ENCODE results near the gene STK40.

STK40 gene

DNA sequence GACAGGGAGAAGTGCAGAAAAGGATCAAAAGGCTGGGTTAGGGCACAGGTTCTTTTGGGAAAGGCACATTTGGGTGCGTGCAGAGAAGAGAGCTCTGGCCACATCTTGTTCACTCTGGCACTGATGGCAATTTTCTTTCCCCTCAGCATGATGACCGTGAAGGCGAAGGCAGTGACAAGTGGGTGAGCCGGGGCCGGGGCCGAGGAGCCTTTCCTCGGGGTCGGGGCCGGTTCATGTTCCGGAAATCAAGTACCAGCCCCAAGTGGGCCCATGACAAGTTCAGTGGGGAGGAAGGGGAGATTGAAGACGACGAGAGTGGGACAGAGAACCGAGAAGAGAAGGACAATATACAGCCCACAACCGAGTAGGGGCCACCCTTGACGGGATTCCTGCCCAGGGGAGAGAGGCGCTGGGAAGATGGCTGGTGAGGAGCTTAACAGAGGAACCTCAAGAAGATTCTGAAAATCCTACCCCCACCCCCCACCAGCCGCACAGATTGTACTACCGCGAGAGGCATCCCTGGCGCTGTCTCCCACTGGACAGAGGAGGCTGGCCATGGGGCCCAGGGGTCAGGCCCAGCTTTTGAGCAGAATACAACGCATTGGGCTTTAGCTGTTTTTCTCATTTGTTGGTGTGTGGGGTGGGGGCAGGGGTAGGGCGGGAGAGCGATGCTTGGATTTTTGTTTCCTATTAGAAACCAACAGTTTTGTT lies 81.9 kb downstream of the STK40 start:
- no peak overlapping the region for H2AFZ ChIP-seq (ENCODE audit: low read length)
- no peak overlapping the region for H3K9ac ChIP-seq (ENCODE audit: low read length)
- H3K27me3 ChIP-seq (replicated peaks; ENCODE audit: insufficient read depth, low read length): no peaks in the 10 kb centered on the region
- no peak overlapping the region for H3K4me3 ChIP-seq (ENCODE audit: low read length)
- H3K9me2 ChIP-seq (replicated peaks; ENCODE audit: insufficient read depth, low read length): no peaks in the 10 kb centered on the region
- no peak for DNase-seq
- peaks cover 17% of the 10 kb centered on the region for H3K36me3 ChIP-seq (replicated peaks; ENCODE audit: insufficient read depth, low read length)
- no peak overlapping the region for H3K27ac ChIP-seq (ENCODE audit: low read length)
- H4K20me1 ChIP-seq (ENCODE audit: insufficient read depth, low read length): no peaks in the 10 kb centered on the region
- no peak overlapping the region for H3K4me2 ChIP-seq (ENCODE audit: low read depth, low read length)
- no peak for TF ChIP-seq EZH2 (optimal IDR thresholded peaks at IDR 0.05; ENCODE audit: low read depth, low read length)
- TF ChIP-seq EZH2phosphoT487 (IDR thresholded peaks at IDR 0.05; ENCODE audit: low read length): no peak
- TF ChIP-seq, protein P1, sequence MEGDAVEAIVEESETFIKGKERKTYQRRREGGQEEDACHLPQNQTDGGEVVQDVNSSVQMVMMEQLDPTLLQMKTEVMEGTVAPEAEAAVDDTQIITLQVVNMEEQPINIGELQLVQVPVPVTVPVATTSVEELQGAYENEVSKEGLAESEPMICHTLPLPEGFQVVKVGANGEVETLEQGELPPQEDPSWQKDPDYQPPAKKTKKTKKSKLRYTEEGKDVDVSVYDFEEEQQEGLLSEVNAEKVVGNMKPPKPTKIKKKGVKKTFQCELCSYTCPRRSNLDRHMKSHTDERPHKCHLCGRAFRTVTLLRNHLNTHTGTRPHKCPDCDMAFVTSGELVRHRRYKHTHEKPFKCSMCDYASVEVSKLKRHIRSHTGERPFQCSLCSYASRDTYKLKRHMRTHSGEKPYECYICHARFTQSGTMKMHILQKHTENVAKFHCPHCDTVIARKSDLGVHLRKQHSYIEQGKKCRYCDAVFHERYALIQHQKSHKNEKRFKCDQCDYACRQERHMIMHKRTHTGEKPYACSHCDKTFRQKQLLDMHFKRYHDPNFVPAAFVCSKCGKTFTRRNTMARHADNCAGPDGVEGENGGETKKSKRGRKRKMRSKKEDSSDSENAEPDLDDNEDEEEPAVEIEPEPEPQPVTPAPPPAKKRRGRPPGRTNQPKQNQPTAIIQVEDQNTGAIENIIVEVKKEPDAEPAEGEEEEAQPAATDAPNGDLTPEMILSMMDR (IDR thresholded peaks at IDR 0.05; ENCODE audit: low read length): no peak
- H3K9me3 ChIP-seq (replicated peaks; ENCODE audit: insufficient read depth, low read length): no peaks in the 10 kb centered on the region
- no peaks in the 10 kb centered on the region for H3K79me2 ChIP-seq (ENCODE audit: low read length)
- H3K4me1 ChIP-seq (ENCODE audit: low read length): no peaks in the 10 kb centered on the region
- H3F3A ChIP-seq (ENCODE audit: insufficient read depth, low read length): no peaks in the 10 kb centered on the region; the same call in 1 of the 2 replicates

DNA sequence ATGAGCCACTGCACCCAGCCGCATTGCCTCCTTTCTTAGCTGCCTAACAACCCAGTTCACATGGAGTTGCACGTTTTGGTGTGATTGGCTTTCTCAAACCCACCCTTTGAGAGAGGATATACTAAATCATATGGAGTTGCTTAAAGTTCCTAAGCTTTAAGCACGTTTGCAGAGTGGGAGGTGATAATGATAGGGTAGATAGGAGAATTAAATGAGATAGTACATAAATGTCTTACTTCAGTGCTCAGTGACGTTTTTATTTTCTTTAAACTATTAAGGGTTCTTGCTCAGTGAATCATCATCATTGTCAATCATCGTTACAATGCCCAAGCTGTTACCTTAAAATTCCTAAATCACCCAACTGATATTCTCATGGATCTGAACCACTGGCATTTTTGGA lies 82.5 kb downstream of the STK40 start:
- H3F3A ChIP-seq (ENCODE audit: insufficient read depth, low read length): no peaks in the 10 kb centered on the region; the same call in 1 of the 2 replicates
- no peak for TF ChIP-seq EZH2 (optimal IDR thresholded peaks at IDR 0.05; ENCODE audit: low read depth, low read length)
- TF ChIP-seq EZH2phosphoT487 (IDR thresholded peaks at IDR 0.05; ENCODE audit: low read length): no peak
- TF ChIP-seq, protein P1 (IDR thresholded peaks at IDR 0.05; ENCODE audit: low read length): no peak
- H3K36me3 ChIP-seq (replicated peaks; ENCODE audit: insufficient read depth, low read length): peaks cover 17% of the 10 kb centered on the region
- DNase-seq: no peak
- no peak overlapping the region for H3K9ac ChIP-seq (ENCODE audit: low read length)
- H3K79me2 ChIP-seq (ENCODE audit: low read length): no peaks in the 10 kb centered on the region
- H4K20me1 ChIP-seq (ENCODE audit: insufficient read depth, low read length): no peaks in the 10 kb centered on the region
- H3K27me3 ChIP-seq (replicated peaks; ENCODE audit: insufficient read depth, low read length): no peaks in the 10 kb centered on the region
- no peak overlapping the region for H2AFZ ChIP-seq (ENCODE audit: low read length)
- no peak overlapping the region for H3K4me3 ChIP-seq (ENCODE audit: low read length)
- no peak overlapping the region for H3K4me2 ChIP-seq (ENCODE audit: low read depth, low read length)
- H3K27ac ChIP-seq (ENCODE audit: low read length): no peak overlapping the region
- H3K9me3 ChIP-seq (replicated peaks; ENCODE audit: insufficient read depth, low read length): no peaks in the 10 kb centered on the region
- no peaks in the 10 kb centered on the region for H3K9me2 ChIP-seq (replicated peaks; ENCODE audit: insufficient read depth, low read length)
- no peaks in the 10 kb centered on the region for H3K4me1 ChIP-seq (ENCODE audit: low read length)

DNA sequence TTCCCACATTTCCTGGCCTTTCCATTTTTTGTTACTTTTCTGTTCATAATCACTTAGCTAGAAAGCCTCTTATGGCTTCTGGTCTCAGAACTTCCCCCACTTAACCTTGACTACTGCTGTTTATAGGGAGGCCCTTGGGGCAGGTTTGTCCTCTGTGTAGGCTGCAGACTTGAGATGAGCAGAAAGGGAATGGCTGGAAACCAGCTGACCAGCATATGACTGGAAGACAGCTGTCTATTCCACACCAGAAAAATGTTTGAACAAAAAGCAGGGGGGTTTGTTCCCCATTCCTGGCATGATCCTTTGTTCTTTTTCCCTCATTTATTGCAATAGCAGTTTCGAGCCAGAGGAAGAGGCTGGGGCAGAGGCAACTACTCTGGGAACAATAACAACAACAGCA lies 84.5 kb downstream of the STK40 start:
- Histone ChIP-seq H3K9me2 (replicated peaks; ENCODE audit: insufficient read depth, low read length) (no peaks in the 10 kb centered on the region), H3K4me2 (ENCODE audit: low read depth, low read length) (no peak overlapping the region), H3K9ac (ENCODE audit: low read length) (no peak overlapping the region), H3K4me3 (ENCODE audit: low read length) (no peak overlapping the region), H3K9me3 (replicated peaks; ENCODE audit: insufficient read depth, low read length) (no peaks in the 10 kb centered on the region), H3K27ac (ENCODE audit: low read length) (no peak overlapping the region), H3K4me1 (ENCODE audit: low read length) (no peaks in the 10 kb centered on the region), H3K79me2 (ENCODE audit: low read length) (no peaks in the 10 kb centered on the region), H3K36me3 (replicated peaks; ENCODE audit: insufficient read depth, low read length) (peaks cover 17% of the 10 kb centered on the region), H3F3A (ENCODE audit: insufficient read depth, low read length) (no peaks in the 10 kb centered on the region; the same call in 1 of the 2 replicates), H3K27me3 (replicated peaks; ENCODE audit: insufficient read depth, low read length) (no peaks in the 10 kb centered on the region), H2AFZ (ENCODE audit: low read length) (no peak overlapping the region), H4K20me1 (ENCODE audit: insufficient read depth, low read length) (no peaks in the 10 kb centered on the region)
- DNase-seq: no peak
- no peak for TF ChIP-seq EZH2 (optimal IDR thresholded peaks at IDR 0.05; ENCODE audit: low read depth, low read length)
- TF ChIP-seq, protein P1 (IDR thresholded peaks at IDR 0.05; ENCODE audit: low read length): no peak

Measured in MM.1S (cell line).